ENCODE measurements around the gene ETS1.

Gene ETS1

GRCh38 chr11:128476729-128477128 is 110.6 kb downstream of the ETS1 start:
- Histone ChIP-seq H3K27ac (no peak overlapping the region), H3K79me2 (ENCODE audit: insufficient read depth, low read depth) (peaks cover 16% of the 10 kb centered on the region; the same call in 1 of the 2 replicates), H3K36me3 (ENCODE audit: insufficient read depth) (no peaks in the 10 kb centered on the region), H3K4me3 (IDR thresholded peaks at IDR 0.05; ENCODE audit: insufficient read depth, low read depth, low read length) (no peak overlapping the region), H3K4me1 (ENCODE audit: low read depth, poor library complexity, severe bottlenecking) (peaks cover 89% of the 10 kb centered on the region), H4K20me1 (ENCODE audit: insufficient read depth) (no peaks in the 10 kb centered on the region), H2AFZ (ENCODE audit: low read depth) (no peak overlapping the region), H3K4me2 (no peak overlapping the region; the same call in 1 of the 2 replicates), H3K9ac (no peak overlapping the region), H3K27me3 (ENCODE audit: insufficient read depth, low read depth) (no peaks in the 10 kb centered on the region)
- no peak for TF ChIP-seq CTCF (conservative IDR thresholded peaks at IDR 0.05; ENCODE audit: low read depth, low read length)

GRCh38 chr11:128476049-128476448 is 111.3 kb downstream of the ETS1 start:
- TF ChIP-seq CTCF (conservative IDR thresholded peaks at IDR 0.05; ENCODE audit: low read depth, low read length): no peak
- Histone ChIP-seq H3K4me1 (ENCODE audit: low read depth, poor library complexity, severe bottlenecking) (peaks cover 89% of the 10 kb centered on the region), H3K27ac (peak overlapping the region; percentile 81; the same call in 1 of the 2 replicates), H4K20me1 (ENCODE audit: insufficient read depth) (no peaks in the 10 kb centered on the region), H3K9ac (no peak overlapping the region), H3K79me2 (ENCODE audit: insufficient read depth, low read depth) (peaks cover 9% of the 10 kb centered on the region; the same call in 1 of the 2 replicates), H3K36me3 (ENCODE audit: insufficient read depth) (no peaks in the 10 kb centered on the region), H3K4me2 (peak overlapping the region; percentile 93; the same call in 1 of the 2 replicates), H2AFZ (ENCODE audit: low read depth) (no peak overlapping the region), H3K4me3 (IDR thresholded peaks at IDR 0.05; ENCODE audit: insufficient read depth, low read depth, low read length) (no peak overlapping the region), H3K27me3 (ENCODE audit: insufficient read depth, low read depth) (no peaks in the 10 kb centered on the region)

GRCh38 chr11:128474036-128474874 is 113.1 kb downstream of the ETS1 start:
- Histone ChIP-seq H3K4me2 (peak overlapping the region; percentile 93), H3K4me1 (ENCODE audit: low read depth, poor library complexity, severe bottlenecking) (peaks cover 98% of the 10 kb centered on the region), H2AFZ (ENCODE audit: low read depth) (no peak overlapping the region), H3K36me3 (ENCODE audit: insufficient read depth) (no peaks in the 10 kb centered on the region), H3K79me2 (ENCODE audit: insufficient read depth, low read depth) (peaks cover 4% of the 10 kb centered on the region; the same call in 1 of the 2 replicates), H4K20me1 (ENCODE audit: insufficient read depth) (no peaks in the 10 kb centered on the region), H3K27me3 (ENCODE audit: insufficient read depth, low read depth) (no peaks in the 10 kb centered on the region), H3K27ac (peak overlapping the region; percentile 81), H3K4me3 (IDR thresholded peaks at IDR 0.05; ENCODE audit: insufficient read depth, low read depth, low read length) (no peak overlapping the region), H3K9ac (no peak overlapping the region)
- TF ChIP-seq CTCF (conservative IDR thresholded peaks at IDR 0.05; ENCODE audit: low read depth, low read length): no peak

GRCh38 chr11:128473636-128474035 is 113.7 kb downstream of the ETS1 start:
- no peaks in the 10 kb centered on the region for H3K36me3 ChIP-seq (ENCODE audit: insufficient read depth)
- no peaks in the 10 kb centered on the region for H3K27me3 ChIP-seq (ENCODE audit: insufficient read depth, low read depth)
- no peak overlapping the region for H3K9ac ChIP-seq
- H3K4me1 ChIP-seq (ENCODE audit: low read depth, poor library complexity, severe bottlenecking): peaks cover 98% of the 10 kb centered on the region
- H3K4me3 ChIP-seq (IDR thresholded peaks at IDR 0.05; ENCODE audit: insufficient read depth, low read depth, low read length): no peak overlapping the region
- H4K20me1 ChIP-seq (ENCODE audit: insufficient read depth): no peaks in the 10 kb centered on the region
- H3K4me2 ChIP-seq: peak overlapping the region; percentile 93
- TF ChIP-seq CTCF (conservative IDR thresholded peaks at IDR 0.05; ENCODE audit: low read depth, low read length): no peak
- no peak overlapping the region for H2AFZ ChIP-seq (ENCODE audit: low read depth)
- peak overlapping the region; percentile 81 for H3K27ac ChIP-seq
- peaks cover 4% of the 10 kb centered on the region; the same call in 1 of the 2 replicates for H3K79me2 ChIP-seq (ENCODE audit: insufficient read depth, low read depth)
